Measurements from ENCODE around the gene PTCH2.

The PTCH2 gene

GRCh38 chr1:44808938-44809917, 33.8 kb downstream of the PTCH2 start:
- TF ChIP-seq CTCF (IDR thresholded peaks at IDR 0.05; ENCODE audit: low read depth, low read length, missing control alignments) = no peak
- H3K4me3 ChIP-seq (ENCODE audit: low read depth, low read length) = no peak overlapping the region; the same call in 1 of the 2 replicates
- peak; percentile 92 for DNase-seq (ENCODE audit: low read depth)

GRCh38 chr1:44808063-44808937, 34.8 kb downstream of the PTCH2 start, which contains the start of gene BTBD19:
Gene BTBD19, plus strand, starts transcription at chr1:44808523. Its CDS starts 298 bp downstream, at chr1:44808821.
- no peak for TF ChIP-seq CTCF (IDR thresholded peaks at IDR 0.05; ENCODE audit: low read depth, low read length, missing control alignments)
- DNase-seq (ENCODE audit: low read depth) = no peak
- no peak within 1 kb of the TSS; the same call in 1 of the 2 replicates for H3K4me3 ChIP-seq (ENCODE audit: low read depth, low read length)

GRCh38 chr1:44807364-44808062, 35.5 kb downstream of the PTCH2 start:
- TF ChIP-seq CTCF (IDR thresholded peaks at IDR 0.05; ENCODE audit: low read depth, low read length, missing control alignments) = no peak
- peak; percentile 78 for DNase-seq (ENCODE audit: low read depth)
- no peak overlapping the region for H3K4me3 ChIP-seq (ENCODE audit: low read depth, low read length)

- no peak within 1 kb of the TSS for H3K4me3 ChIP-seq (ENCODE audit: low read depth, low read length)
- TF ChIP-seq CTCF (IDR thresholded peaks at IDR 0.05; ENCODE audit: low read depth, low read length, missing control alignments) = no peak
Observed at GRCh38 chr1:44806704-44807363, 36.2 kb downstream of the PTCH2 start, which contains the start of gene DYNLT4. Gene DYNLT4, minus strand, starts transcription at chr1:44807351. Its CDS starts 683 bp downstream, at chr1:44806668.

GRCh38 chr1:44806025-44806703, 36.9 kb downstream of the PTCH2 start:
- no peak for DNase-seq (ENCODE audit: low read depth)
- no peak for TF ChIP-seq CTCF (IDR thresholded peaks at IDR 0.05; ENCODE audit: low read depth, low read length, missing control alignments)
- no peak overlapping the region for H3K4me3 ChIP-seq (ENCODE audit: low read depth, low read length)

More at GRCh38 chr1:44806704-44807363, 36.2 kb downstream of the PTCH2 start, which contains the start of gene DYNLT4:
- DNase-seq (ENCODE audit: low read depth) = no peak

Data from GM12864 (cell line).